Left cardiac atrium (tissue), 4 donors: ENCODE results near the gene EXT2. TPM values are rescaled to one million over a fixed set of nuclear protein-coding genes. Genes with fewer than 3 reads are reported as not detected.

ENCODE experiments used
- ATAC-seq, 2 donors: fragments of 200-7000 bp; cut with Tn5 transposase; one replicate each; pipeline ENCODE4 v1.9.1; 2020; ENCODE audit warnings: mild to moderate bottlenecking in 2 of 2, moderate library complexity in 2 of 2
- DNase-seq: peaks from one replicate; pipeline ENCODE4 v3.0.0-alpha.2; 2020
- intact Hi-C, 2 donors: fragments of 100-400 bp; cut with DNase I; formaldehyde crosslinking; loops; one replicate each; pipeline versions ENCODE4 v1.14.1 to v1.15.1; 2022 to 2023
- total RNA-seq, 2 donors: library from RNA; stranded (reverse); fragmentation: NEBNext Ultra II Directional; extraction: Animal tissue kit (Norgen Biotek cat#: 25700); gene quantifications; one replicate each; pipeline ENCODE4 v1.2.1, GENCODE V29; 2021
- donor health status: DM: no; HTN: yes; CAD: no.
- donor health status: DM: no; HTN: yes; CAD: no; lungs with severe emphysema.
- donor health status: DM: yes; HTN: yes; CAD: no.
- donor health status: Dilated cardiomyopathy.

EXT2 gene
- total RNA-seq, 2 donors from 2014 or later: 33.7 to 34.6 TPM

- intact Hi-C loops: no loop called here
- DNase-seq (no peak), ATAC-seq (peak; percentile 31 to 84)
Measured at GRCh38 chr11:44248109-44248508, 152.6 kb downstream of the EXT2 start.

- intact Hi-C loops: no loop called here
- DNase-seq (no peak), ATAC-seq (no peak)
Measured at GRCh38 chr11:44250421-44250820, 154.9 kb downstream of the EXT2 start.

- intact Hi-C loops: no loop called here
- no peak for ATAC-seq
- DNase-seq: no peak
Measured at GRCh38 chr11:44252999-44253602, 157.6 kb downstream of the EXT2 start.

- intact Hi-C loops: no loop called here
- DNase-seq (no peak), ATAC-seq (no peak)
Measured at GRCh38 chr11:44255406-44256071, 160.1 kb downstream of the EXT2 start.

GRCh38 chr11:44256673-44257291 lies 161.3 kb downstream of the EXT2 start:
- intact Hi-C loops: no loop called here
- DNase-seq (no peak), ATAC-seq (peak; percentile 53 to 57)

- peak in 1 of 2 donors; percentile 27 for ATAC-seq
- DNase-seq: no peak
- intact Hi-C loops: no loop called here
Measured at GRCh38 chr11:44257338-44258189, 162.1 kb downstream of the EXT2 start.

- intact Hi-C loops: no loop called here
- ATAC-seq: no peak
- no peak for DNase-seq
Measured at GRCh38 chr11:44258190-44258489, 162.7 kb downstream of the EXT2 start.

- intact Hi-C loops: no loop called here
- ATAC-seq (no peak), DNase-seq (no peak)
Measured at GRCh38 chr11:44258839-44259420, 163.5 kb downstream of the EXT2 start.

- ATAC-seq: no peak
Measured at GRCh38 chr11:44260081-44260480, 164.6 kb downstream of the EXT2 start.

GRCh38 chr11:44261800-44262591 lies 166.5 kb downstream of the EXT2 start:
- no peak for DNase-seq
- ATAC-seq: no peak
- intact Hi-C loops: no loop called here

More at GRCh38 chr11:44260081-44260480, 164.6 kb downstream of the EXT2 start:
- DNase-seq: no peak
- intact Hi-C loops: no loop called here

- no peak for DNase-seq
- intact Hi-C loops: no loop called here
- no peak for ATAC-seq
Measured at GRCh38 chr11:44263738-44264437, 168.4 kb downstream of the EXT2 start.

GRCh38 chr11:44264438-44264749 lies 168.9 kb downstream of the EXT2 start:
- intact Hi-C loops: no loop called here
- DNase-seq (no peak), ATAC-seq (no peak)

- intact Hi-C loops: no loop called here
- DNase-seq: no peak
- ATAC-seq: no peak
Measured at GRCh38 chr11:44264761-44265160, 169.3 kb downstream of the EXT2 start.

- intact Hi-C loops: no loop called here
- DNase-seq (no peak), ATAC-seq (no peak)
Measured at GRCh38 chr11:44266056-44266780, 170.7 kb downstream of the EXT2 start.

- ATAC-seq: no peak
- intact Hi-C loops: no loop called here
- no peak for DNase-seq
Measured at GRCh38 chr11:44267006-44267749, 171.7 kb downstream of the EXT2 start.

- ATAC-seq (no peak), DNase-seq (no peak)
- intact Hi-C loops: no loop called here
Measured at GRCh38 chr11:44267750-44268613, 172.5 kb downstream of the EXT2 start.
